HUDEP-2 (cell line): ENCODE results near the gene KRT33A.
"Not testable (repeated sequence)": the region's sequence is repeated elsewhere in the genome, so short reads cannot be mapped to it uniquely, and the experiment has no call there.

ENCODE experiments used
- DNase-seq, 76 experiments: peaks; one replicate each; lab custom pipeline; 2025; ENCODE audit not compliant: unreplicated experiment in 76 of 76; lab: John Stamatoyannopoulos, UW

The KRT33A gene

DNA sequence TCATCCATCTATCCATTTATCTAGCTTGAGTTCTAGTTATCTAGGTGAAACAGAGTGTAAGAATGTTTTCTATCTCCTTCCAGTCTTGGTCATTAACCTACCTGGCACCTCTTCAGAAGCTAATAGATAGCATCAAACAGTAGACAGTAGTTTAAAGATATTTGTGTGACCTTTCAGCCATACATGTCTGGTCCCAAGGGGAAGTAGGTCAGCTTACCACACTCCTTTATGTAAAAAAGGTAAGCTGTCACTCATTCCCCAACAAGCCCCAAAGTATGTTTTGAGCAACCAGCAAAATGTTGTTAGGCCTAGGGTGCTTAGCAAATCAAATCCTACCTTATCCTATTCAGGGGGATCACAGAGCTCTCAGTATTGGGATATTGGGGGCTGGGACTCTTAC lies 15.4 kb upstream of the KRT33A start:
- no peak for DNase-seq

DNA sequence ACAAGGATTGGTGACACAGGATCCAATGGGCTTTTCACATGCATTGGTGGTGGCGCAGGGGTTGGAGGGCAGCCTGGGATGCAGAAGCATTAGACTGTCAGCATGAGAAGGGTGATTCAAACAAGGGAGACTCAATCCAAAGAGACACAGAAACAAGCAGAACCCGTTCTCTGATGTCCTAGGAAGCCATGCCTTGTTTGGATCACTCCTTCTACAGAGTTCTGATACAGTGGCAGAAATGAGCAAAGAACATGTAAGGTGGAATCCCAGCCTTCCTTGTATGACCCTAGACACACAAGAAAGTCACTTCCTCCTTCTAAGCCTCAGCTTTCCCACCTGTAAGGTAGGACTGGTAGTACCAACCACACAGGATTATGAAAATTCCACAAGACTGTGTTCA lies 13.3 kb upstream of the KRT33A start:
- DNase-seq = no peak

DNA sequence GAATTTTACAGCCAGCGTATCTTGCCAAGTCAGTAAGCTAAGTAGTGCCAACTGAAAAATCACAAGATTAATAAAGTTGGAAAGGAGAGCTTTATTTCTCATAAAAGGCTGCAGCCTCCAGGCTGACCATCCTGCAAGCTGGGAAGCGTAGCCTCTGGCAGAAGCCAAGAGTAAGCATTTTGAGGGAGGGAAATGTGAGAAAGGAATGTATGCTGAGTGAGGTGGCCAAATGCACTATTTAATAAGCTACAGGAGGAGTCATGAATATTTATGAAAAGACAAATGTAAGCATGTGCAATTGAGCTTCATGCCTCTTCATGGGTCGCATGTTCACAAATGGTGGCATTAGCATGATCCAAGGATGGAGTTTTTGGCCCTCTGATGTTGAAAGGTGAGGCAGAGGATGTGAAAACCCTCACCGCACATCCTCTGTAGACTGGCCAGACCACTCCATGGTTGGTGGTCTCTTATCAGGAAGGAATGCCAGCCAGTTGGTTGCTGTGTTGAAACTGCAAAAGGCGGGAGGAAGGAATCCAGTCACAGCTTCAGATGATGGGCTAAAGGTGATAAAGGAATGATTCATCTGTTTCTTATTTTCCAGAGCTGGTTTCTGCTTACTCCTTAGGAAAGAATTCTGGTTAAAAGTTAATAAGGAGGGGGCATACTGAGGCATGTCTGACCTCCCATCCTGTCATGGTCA lies 9.8 kb upstream of the KRT33A start:
- no peak for DNase-seq

- no peak for DNase-seq
Measured at GRCh38 chr17:41354536-41354935, 3.9 kb upstream of the KRT33A start.

- DNase-seq = no peak
Measured at GRCh38 chr17:41352597-41353366, 2.2 kb upstream of the KRT33A start.

GRCh38 chr17:41351177-41351576 lies 549 bp upstream of the KRT33A start:
- DNase-seq = no peak

- DNase-seq = no peak
Measured at GRCh38 chr17:41347869-41348760, 2.5 kb downstream of the KRT33A start.

GRCh38 chr17:41346421-41346820 lies 4.2 kb downstream of the KRT33A start:
- DNase-seq = not testable (repeated sequence)

DNA sequence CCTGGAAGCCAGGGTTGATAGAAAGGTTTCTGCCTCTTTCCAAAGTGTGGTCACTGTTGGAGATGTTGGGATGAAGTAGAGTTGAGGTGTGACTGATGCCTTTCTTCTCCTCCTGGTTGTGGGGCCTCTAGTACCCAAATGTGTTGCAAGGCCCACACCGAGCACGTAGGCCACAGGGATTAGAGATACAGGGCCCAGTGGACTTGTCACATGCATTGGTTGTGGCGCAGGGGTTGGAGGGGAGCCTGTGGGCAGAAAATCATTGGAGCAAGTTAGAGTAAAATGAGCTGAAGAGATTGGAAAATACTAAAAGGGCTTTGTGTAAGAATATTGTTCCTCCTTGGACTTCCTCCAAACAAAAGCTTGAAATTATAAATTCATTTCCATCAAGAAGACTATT lies 4.6 kb downstream of the KRT33A start:
- DNase-seq = no peak

DNA sequence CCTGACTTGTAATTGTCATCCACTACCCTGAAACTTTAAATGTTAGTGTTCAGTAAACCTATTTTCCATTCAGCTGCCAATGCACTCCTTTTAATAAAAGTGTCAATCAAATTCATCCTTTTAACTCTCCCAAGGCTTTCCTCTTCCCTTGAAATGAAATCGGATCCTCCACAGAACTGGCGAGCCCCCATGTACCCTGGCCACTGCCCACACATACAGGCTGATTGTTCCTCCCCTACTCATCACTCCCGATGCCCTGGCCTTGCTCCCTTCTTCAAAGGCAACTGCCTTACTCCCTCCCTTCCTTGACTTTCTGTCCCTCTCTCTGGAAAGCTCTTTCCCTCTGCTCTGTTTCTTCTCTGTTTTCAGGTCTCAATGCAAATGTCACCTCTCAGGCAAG lies 7.6 kb downstream of the KRT33A start:
- DNase-seq = no peak

DNA sequence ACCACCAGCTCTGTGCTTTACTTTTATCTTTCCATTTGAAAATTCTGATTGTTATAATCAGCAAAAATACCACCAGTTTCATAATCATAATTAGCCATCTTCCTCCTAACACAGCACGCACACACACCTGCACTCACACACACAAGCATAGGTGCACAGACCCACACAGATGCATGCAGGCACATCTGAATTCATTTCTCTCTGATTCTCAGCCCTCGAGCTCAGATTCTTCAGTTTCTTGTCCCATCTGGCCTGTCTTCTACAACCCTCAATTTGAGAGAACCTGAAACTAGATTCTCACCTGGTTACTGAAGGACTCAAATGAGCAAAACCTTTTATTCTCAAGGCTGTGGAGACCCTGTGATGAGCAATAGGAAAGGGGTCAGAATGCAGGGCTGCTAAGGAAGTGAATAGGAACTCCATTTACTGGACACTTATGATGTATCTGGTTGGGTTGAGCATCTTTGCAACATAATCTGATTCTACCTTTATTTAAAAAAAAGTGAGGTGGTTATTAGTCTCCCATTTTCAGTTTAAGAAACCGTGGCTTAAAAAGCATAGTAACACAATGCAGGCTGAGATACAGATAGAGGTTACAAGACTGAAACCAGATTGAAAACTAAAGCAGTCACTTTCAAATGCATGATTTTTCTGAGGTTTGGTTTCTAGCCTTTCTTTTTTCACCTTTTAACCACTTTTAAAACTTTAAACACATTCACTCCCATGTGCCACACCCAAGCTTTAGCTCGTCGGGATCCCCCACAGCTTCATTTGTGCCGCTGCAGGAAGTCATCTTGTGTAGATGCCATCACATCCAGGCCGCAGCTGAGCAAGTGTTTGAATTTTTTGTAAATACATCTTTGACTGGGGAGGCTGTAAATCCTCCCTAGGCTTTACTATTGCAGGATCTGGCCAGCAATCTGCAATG lies 9.4 kb downstream of the KRT33A start:
- DNase-seq = no peak

DNA sequence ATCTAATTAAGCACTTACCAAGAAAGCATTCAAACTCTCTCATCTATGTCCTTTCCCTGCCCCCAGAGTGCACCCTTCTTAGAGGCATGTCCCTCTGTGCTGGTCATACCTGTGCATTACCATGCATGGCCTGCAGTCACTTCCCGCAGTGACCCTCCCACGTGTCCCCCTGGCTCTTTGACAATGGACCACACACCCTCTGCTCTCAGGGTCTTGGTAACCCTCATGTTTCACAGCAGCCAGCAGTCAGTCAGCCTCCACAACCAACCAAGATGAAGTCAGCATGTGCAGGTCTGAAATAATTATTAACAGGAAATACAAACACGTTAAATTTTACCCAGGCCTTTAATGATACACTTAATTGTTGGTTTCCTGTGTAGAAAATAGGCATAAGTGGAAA lies 10.1 kb downstream of the KRT33A start:
- DNase-seq = no peak

GRCh38 chr17:41339571-41340172 lies 11.0 kb downstream of the KRT33A start:
- DNase-seq = no peak

- DNase-seq = no peak
Measured at GRCh38 chr17:41338961-41339485, 11.6 kb downstream of the KRT33A start.

DNA sequence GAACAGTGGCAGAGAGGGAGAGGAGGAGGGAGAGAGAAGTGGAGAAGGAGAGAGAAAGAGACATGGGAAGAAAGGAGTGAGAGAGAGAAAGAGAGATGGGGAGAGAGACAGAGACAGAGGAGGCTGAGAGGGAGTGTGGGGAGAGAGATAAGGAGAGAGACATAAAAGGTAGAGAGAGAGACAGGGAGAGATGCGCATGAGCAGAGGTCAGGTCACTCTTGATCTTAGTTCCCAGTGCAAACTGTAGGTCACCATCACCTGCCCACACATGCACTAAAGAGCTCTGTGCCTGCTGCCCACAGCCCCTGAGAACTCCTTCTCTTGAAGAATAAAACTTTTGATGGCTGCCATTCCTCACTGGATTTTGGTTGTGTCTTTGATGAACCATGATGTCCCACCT lies 14.9 kb downstream of the KRT33A start:
- DNase-seq = no peak

DNA sequence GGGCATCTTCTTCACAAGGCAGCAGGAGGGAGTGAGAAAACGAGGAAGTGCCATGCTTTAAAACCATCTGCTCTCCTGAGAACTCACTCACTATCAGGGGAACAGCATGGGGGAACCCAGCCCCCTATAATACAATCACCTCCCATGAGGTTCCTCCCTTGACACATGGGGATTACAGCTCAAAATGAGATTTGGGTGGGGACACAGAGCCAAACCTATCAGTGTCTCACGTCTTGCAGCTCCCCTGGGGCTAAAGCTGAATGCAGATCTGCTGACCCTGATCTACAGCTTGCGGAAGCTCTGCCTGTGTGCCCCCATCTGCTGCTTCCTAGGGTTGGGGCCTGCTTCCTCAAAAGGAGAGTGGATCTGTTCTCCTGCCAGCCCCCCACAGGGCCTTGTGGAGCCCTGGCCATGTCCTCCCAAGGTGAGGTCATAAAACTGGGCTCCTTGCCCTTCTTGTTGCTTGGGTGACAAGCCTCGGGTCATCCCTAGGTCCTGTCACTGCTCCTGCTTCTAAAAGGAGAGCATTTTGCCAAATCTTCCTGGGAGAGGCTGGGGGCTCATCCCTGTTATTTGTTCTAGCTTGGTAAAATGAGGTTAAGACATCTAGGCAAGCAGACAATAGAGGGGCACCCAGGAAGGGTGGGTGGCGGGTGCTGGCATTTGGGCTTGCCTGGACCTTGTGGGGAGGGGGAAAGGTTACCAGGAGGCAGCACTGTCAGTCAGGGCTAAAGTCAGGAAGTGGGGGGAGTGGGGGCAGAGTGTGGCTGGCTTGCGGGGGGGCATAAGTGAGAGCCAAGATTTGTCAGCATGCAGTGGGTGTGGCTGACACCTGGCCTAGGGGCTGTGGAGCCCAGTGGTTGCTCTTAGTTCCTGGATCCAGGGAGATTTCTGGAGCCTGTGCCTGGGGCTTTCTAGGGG lies 16.0 kb downstream of the KRT33A start:
- no peak for DNase-seq

DNA sequence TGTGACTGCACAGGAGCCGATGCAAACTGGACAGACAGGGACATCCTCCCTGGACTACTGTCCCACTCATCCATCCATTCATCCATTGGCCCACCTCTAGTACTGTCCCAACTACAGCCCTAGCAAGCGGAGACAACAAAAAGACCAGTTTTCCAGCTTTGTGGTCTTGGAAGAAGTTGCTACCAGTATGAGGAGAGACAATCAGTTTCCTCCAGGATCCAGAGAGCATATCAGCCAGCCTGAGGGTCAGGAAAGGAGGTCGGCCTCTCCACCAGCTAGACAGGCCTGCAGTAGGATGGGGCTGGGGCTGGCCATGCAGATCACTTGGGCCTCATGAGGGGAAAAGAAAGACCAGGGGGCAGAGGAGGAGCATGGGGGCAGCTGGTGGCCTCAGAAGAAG lies 16.8 kb downstream of the KRT33A start:
- DNase-seq = no peak

GRCh38 chr17:41333098-41333497 lies 17.5 kb downstream of the KRT33A start:
- DNase-seq = no peak

- no peak for DNase-seq
Measured at GRCh38 chr17:41332239-41332638, 18.4 kb downstream of the KRT33A start.
